Body of pancreas (tissue), 4 donors: Measurements from ENCODE around the gene SPR. TPM values are rescaled to one million over a fixed set of nuclear protein-coding genes. Genes with fewer than 3 reads are reported as not detected.
A peak's percentile ranks its signal among the peaks of the same experiment; 100 is the strongest.

ENCODE experiments used
- ATAC-seq: fragments of 150-250 bp; one replicate; pipeline ENCODE4 v1.9.1; 2016
- DNase-seq, 4 donors: peaks; one replicate each; pipeline ENCODE4 v3.0.0-alpha.2; 2019
- H3K27ac ChIP-seq, 4 donors: fragments of 200-600 bp; sonication (generic); 1 replicate in 3 of 4; 2 replicates in 1 of 4; pipeline versions ENCODE4 v1.5.1 to v1.6.1; 2016 to 2019; ENCODE audit warnings: mild to moderate bottlenecking in 1 of 4, mixed read lengths in 1 of 4, moderate library complexity in 1 of 4
- H3K27me3 ChIP-seq, 2 donors: fragments of 200-600 bp; sonication (generic); one replicate each; pipeline ENCODE4 v1.6.0; 2016; ENCODE audit warnings: mild to moderate bottlenecking in 1 of 2
- H3K36me3 ChIP-seq, 2 donors: fragments of 200-600 bp; sonication (generic); replicated peaks in 1 of 2; 2 replicates each; pipeline ENCODE4 v1.5.1; 2016; ENCODE audit warnings: low read depth in 2 of 2; ENCODE audit not compliant: insufficient read depth in 1 of 2
- H3K4me1 ChIP-seq: fragments of 200-600 bp; sonication (generic); one replicate; pipeline ENCODE4 v1.6.0; 2016
- H3K4me3 ChIP-seq, 2 donors: fragments of 200-600 bp; sonication (generic); 1 replicate in 1 of 2; 2 replicates in 1 of 2; pipeline ENCODE4 v1.5.1; 2016 to 2019
- H3K9me3 ChIP-seq, 3 donors: fragments of 200-600 bp; sonication (generic); 1 replicate in 2 of 3; 2 replicates in 1 of 3; pipeline ENCODE4 v1.5.1; 2016
- POLR2A ChIP-seq, 3 donors: fragments of 450-650 bp; IDR thresholded peaks; one replicate each; pipeline ENCODE4 v1.6.1; 2016; ENCODE audit warnings: antibody characterized with exemption in 3 of 3, mild to moderate bottlenecking in 2 of 3
- WGBS, 2 donors: methylation state at CpG; one replicate each; pipeline ENCODE4 v1.1.5; 2017; 5-methylcytosine and 5-hydroxymethylcytosine counted together
- intact Hi-C: fragments of 100-400 bp; cut with DNase I; formaldehyde crosslinking; loops from one replicate; pipeline ENCODE4 v1.15.1; 2023
- total RNA-seq, 2 donors: library from RNA; depleted of rRNA; stranded (reverse); fragments of >200 nt; gene quantifications; one replicate each; pipeline ENCODE4 v1.1.0, GENCODE V29; 2016
- TF ChIP-seq, protein P1 (sequence below), 7 experiments: fragments of 450-650 bp in 4 of 7; fragments of 200-600 bp in 3 of 7; sonication (generic) in 3 of 7; IDR thresholded peaks; one replicate each; pipeline ENCODE4 v1.5.1; 2016 to 2019; ENCODE audit warnings: antibody characterized with exemption in 7 of 7

Gene SPR
- total RNA-seq, 2 donors from 2014 or later, result 62.6 to 84.6 TPM

DNA sequence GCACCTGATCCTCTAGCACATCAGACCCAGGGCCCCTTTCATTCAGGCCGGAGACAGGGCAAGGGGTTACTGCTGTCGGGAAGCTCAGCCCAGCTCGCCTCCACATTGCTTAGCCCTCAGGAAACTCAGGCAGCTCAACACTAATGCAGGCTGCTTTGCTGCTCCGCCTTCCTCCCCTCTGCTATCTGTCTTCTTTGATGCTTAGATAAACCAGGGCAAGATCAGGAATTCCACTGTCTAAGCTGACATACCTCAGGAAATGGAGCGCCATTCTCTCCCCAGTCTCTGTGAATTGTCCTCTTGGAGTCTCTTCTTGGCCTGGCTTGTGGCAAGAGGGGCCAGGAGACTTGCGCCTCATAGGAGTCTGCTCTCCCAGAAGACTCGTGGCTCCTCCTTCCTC, 35.9 kb upstream of the SPR start:
- intact Hi-C loops, result no loop called here
- DNase-seq (no peak), ATAC-seq (no peak)
- TF ChIP-seq, protein P1, sequence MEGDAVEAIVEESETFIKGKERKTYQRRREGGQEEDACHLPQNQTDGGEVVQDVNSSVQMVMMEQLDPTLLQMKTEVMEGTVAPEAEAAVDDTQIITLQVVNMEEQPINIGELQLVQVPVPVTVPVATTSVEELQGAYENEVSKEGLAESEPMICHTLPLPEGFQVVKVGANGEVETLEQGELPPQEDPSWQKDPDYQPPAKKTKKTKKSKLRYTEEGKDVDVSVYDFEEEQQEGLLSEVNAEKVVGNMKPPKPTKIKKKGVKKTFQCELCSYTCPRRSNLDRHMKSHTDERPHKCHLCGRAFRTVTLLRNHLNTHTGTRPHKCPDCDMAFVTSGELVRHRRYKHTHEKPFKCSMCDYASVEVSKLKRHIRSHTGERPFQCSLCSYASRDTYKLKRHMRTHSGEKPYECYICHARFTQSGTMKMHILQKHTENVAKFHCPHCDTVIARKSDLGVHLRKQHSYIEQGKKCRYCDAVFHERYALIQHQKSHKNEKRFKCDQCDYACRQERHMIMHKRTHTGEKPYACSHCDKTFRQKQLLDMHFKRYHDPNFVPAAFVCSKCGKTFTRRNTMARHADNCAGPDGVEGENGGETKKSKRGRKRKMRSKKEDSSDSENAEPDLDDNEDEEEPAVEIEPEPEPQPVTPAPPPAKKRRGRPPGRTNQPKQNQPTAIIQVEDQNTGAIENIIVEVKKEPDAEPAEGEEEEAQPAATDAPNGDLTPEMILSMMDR (IDR thresholded peaks at IDR 0.05), result no peak
- TF ChIP-seq POLR2A (IDR thresholded peaks at IDR 0.05), result no peak
- Histone ChIP-seq H3K27me3 (no peaks in the 10 kb centered on the region), H3K9me3 (no peaks in the 10 kb centered on the region), H3K36me3 (no peaks in the 10 kb centered on the region), H3K4me1 (no peaks in the 10 kb centered on the region), H3K4me3 (no peak overlapping the region), H3K27ac (no peak overlapping the region)
- WGBS, 2 donors, result 72 to 74% methylated on average over 5 to 7 of the region's 7 CpGs

GRCh38 chr2:72859831-72860262, 27.4 kb upstream of the SPR start:
- DNase-seq (peak; percentile 76 to 84 (median 81)), ATAC-seq (peak; percentile 78)
- WGBS, 2 donors, result 0% methylated on average over 3 of the region's 3 CpGs
- Histone ChIP-seq H3K4me3 (no peak overlapping the region), H3K27ac (no peak overlapping the region), H3K27me3 (no peaks in the 10 kb centered on the region), H3K9me3 (no peaks in the 10 kb centered on the region), H3K4me1 (peaks cover 10% of the 10 kb centered on the region), H3K36me3 (no peaks in the 10 kb centered on the region)
- intact Hi-C loops, result loop anchor here (5.0 kb wide), 1 partner anchor 88 kb away; no protein-coding TSS in a partner anchor
- TF ChIP-seq, protein P1 (IDR thresholded peaks at IDR 0.05), result peak in 6 of 7 experiments; percentile 48 to 75 (median 64)
- TF ChIP-seq POLR2A (IDR thresholded peaks at IDR 0.05), result no peak

GRCh38 chr2:72862239-72862988, 24.8 kb upstream of the SPR start:
- Histone ChIP-seq H3K27me3 (no peaks in the 10 kb centered on the region), H3K9me3 (no peaks in the 10 kb centered on the region), H3K36me3 (no peaks in the 10 kb centered on the region), H3K27ac (no peak overlapping the region), H3K4me1 (peaks cover 10% of the 10 kb centered on the region), H3K4me3 (no peak overlapping the region)
- WGBS, 2 donors, result 3 to 7% methylated on average over 10 to 33 of the region's 33 CpGs
- ATAC-seq, result peak; percentile 96
- TF ChIP-seq, protein P1 (IDR thresholded peaks at IDR 0.05), result peak; percentile 94 to 98 (median 97)
- TF ChIP-seq POLR2A (IDR thresholded peaks at IDR 0.05), result no peak
- DNase-seq, result peak; percentile 87 to 89 (median 88)
- intact Hi-C loops, result no loop called here

GRCh38 chr2:72863046-72863445, 24.2 kb upstream of the SPR start:
- H3K27me3 ChIP-seq, result no peaks in the 10 kb centered on the region
- ATAC-seq, result no peak

More at GRCh38 chr2:72863046-72863445, 24.2 kb upstream of the SPR start:
- peaks cover 10% of the 10 kb centered on the region for H3K4me1 ChIP-seq
- WGBS, 2 donors, result 57 to 63% methylated on average over 12 to 13 of the region's 13 CpGs
- H3K27ac ChIP-seq, result no peak overlapping the region
- H3K4me3 ChIP-seq, result no peak overlapping the region
- TF ChIP-seq, protein P1 (IDR thresholded peaks at IDR 0.05), result no peak
- no peak for TF ChIP-seq POLR2A (IDR thresholded peaks at IDR 0.05)
- DNase-seq, result no peak
- no peaks in the 10 kb centered on the region for H3K36me3 ChIP-seq
- no peaks in the 10 kb centered on the region for H3K9me3 ChIP-seq
- intact Hi-C loops, result no loop called here
